Measurements from ENCODE around the gene STPG3. TPM values are rescaled to one million over a fixed set of nuclear protein-coding genes. Genes with fewer than 3 reads are reported as not detected.

STPG3 gene
- total and polyA plus RNA-seq, 2 of the 13 experiments (the other 11 are each of a cell fraction or from before 2014, with no cell fraction given) = not detected

- no peak for TF ChIP-seq TGIF2 (CRISPR knock-in tag; IDR thresholded peaks at IDR 0.05)
- no peak for TF ChIP-seq NFE2L2 (IDR thresholded peaks at IDR 0.05; ENCODE audit: low read length)
- no peak for TF ChIP-seq POLR2G (IDR thresholded peaks at IDR 0.05; ENCODE audit: low read depth, low read length)
- no peak for TF ChIP-seq SATB2 (CRISPR knock-in tag; IDR thresholded peaks at IDR 0.05)
- TF ChIP-seq ZNF576 (CRISPR knock-in tag; IDR thresholded peaks at IDR 0.05) = no peak
- no peak for TF ChIP-seq ZNF550 (CRISPR knock-in tag; IDR thresholded peaks at IDR 0.05; ENCODE audit: borderline replicate concordance)
- peak; percentile 74; the same call in 1 of the 2 replicates for TF ChIP-seq PATZ1 (CRISPR knock-in tag; IDR thresholded peaks at IDR 0.05)
- no peak for TF ChIP-seq ETS1 (CRISPR knock-in tag; IDR thresholded peaks at IDR 0.05)
- TF ChIP-seq ZMYM2 (CRISPR knock-in tag; IDR thresholded peaks at IDR 0.05) = no peak
- TF ChIP-seq ZNF7 (CRISPR knock-in tag; IDR thresholded peaks at IDR 0.05) = no peak
- no peak for TF ChIP-seq THYN1 (CRISPR knock-in tag; IDR thresholded peaks at IDR 0.05; ENCODE audit: borderline replicate concordance, low read depth)
- no peak for TF ChIP-seq ATRX (CRISPR knock-in tag; IDR thresholded peaks at IDR 0.05; ENCODE audit: borderline replicate concordance)
- peak; percentile 24; the same call in 1 of the 2 replicates for TF ChIP-seq ZNF709 (CRISPR knock-in tag; IDR thresholded peaks at IDR 0.05)
- TF ChIP-seq ZFYVE20 (CRISPR knock-in tag; IDR thresholded peaks at IDR 0.05; ENCODE audit: borderline replicate concordance, low read depth) = no peak
- no peak for TF ChIP-seq ZNF512 (CRISPR knock-in tag; IDR thresholded peaks at IDR 0.05)
- TF ChIP-seq ZNF777 (CRISPR knock-in tag; IDR thresholded peaks at IDR 0.05) = no peak
- no peak for TF ChIP-seq TFDP2 (CRISPR knock-in tag; IDR thresholded peaks at IDR 0.05)
- peak; percentile 83; the same call in 1 of the 2 replicates for TF ChIP-seq EED (CRISPR knock-in tag; IDR thresholded peaks at IDR 0.05)
- no peak for TF ChIP-seq JUND (CRISPR knock-in tag; IDR thresholded peaks at IDR 0.05)
- TF ChIP-seq ZBTB14 (CRISPR knock-in tag; IDR thresholded peaks at IDR 0.05) = 0 out of 2 replicates have a peak, but pooled peaks have one; percentile 0
Observed at GRCh38 chr9:137222190-137223077, 28.7 kb upstream of the STPG3 start, which contains the start of gene RNF208 (continued).

Data from HepG2 (cell line).